NB4 (cell line): ENCODE measurements around the gene TGIF2.

Source experiments
- CTCF ChIP-seq: IDR thresholded peaks from one replicate; pipeline ENCODE4 v1.5.1; 2012; ENCODE audit warnings: low read depth, low read length
- MAX ChIP-seq: IDR thresholded peaks from 2 replicates; pipeline ENCODE4 v1.6.1; 2011; ENCODE audit warnings: low read depth, low read length
- MYC ChIP-seq: IDR thresholded peaks from 2 replicates; pipeline ENCODE4 v1.6.1; 2011; ENCODE audit warnings: low read depth, low read length
- POLR2A ChIP-seq: IDR thresholded peaks from 2 replicates; pipeline ENCODE4 v1.6.1; 2011; ENCODE audit warnings: mild to moderate bottlenecking; ENCODE audit not compliant: insufficient read length; ENCODE audit errors: extremely low read depth

- TF ChIP-seq CTCF (no peak), POLR2A (no peak), MYC (no peak), MAX (no peak)
Observed at GRCh38 chr20:36528176-36528874, 45.1 kb upstream of the TGIF2 start.
